Astrocyte (in vitro differentiated cells and primary cell): Measurements from ENCODE around the gene SLC36A1. TPM values are rescaled to one million over a fixed set of nuclear protein-coding genes. Genes with fewer than 3 reads are reported as not detected.

Experiments
- DNase-seq: peaks from one replicate; pipeline ENCODE4 v3.0.0-alpha.2; 2010; ENCODE audit warnings: low read depth
- FAIRE-seq: peaks from 2 replicates; lab custom pipeline; 2011; peaks lifted over from hg19 to GRCh38; lab: Jason Lieb, UNC
- H2AFZ ChIP-seq: 2 replicates; pipeline ENCODE4 v1.6.0; 2012; ENCODE audit warnings: low read depth, low read length, inconsistent platforms
- H3K27ac ChIP-seq: 2 replicates; pipeline ENCODE4 v1.5.1; 2011; ENCODE audit warnings: low read depth, low read length, inconsistent platforms
- H3K27me3 ChIP-seq: 2 replicates; pipeline ENCODE4 v1.6.0; 2011; ENCODE audit warnings: low read length, inconsistent platforms; ENCODE audit not compliant: insufficient read depth
- H3K36me3 ChIP-seq: 2 replicates; pipeline ENCODE4 v1.5.1; 2011; ENCODE audit warnings: low read length, inconsistent platforms; ENCODE audit not compliant: insufficient read depth
- H3K4me1 ChIP-seq: 2 replicates; pipeline ENCODE4 v1.5.1; 2011; ENCODE audit warnings: low read length, inconsistent platforms; ENCODE audit not compliant: insufficient read depth
- H3K4me2 ChIP-seq: 2 replicates; pipeline ENCODE4 v1.6.0; 2012; ENCODE audit warnings: low read length, inconsistent platforms
- H3K4me3 ChIP-seq: 2 replicates; pipeline ENCODE4 v1.5.1; 2011; ENCODE audit warnings: low read depth, mild to moderate bottlenecking, low read length, inconsistent platforms; ENCODE audit not compliant: insufficient read depth
- H3K79me2 ChIP-seq: 2 replicates; pipeline ENCODE4 v1.6.0; 2012; ENCODE audit warnings: mild to moderate bottlenecking, low read length, inconsistent platforms; ENCODE audit not compliant: insufficient read depth
- H3K9ac ChIP-seq: 2 replicates; pipeline ENCODE4 v1.6.0; 2012; ENCODE audit warnings: mild to moderate bottlenecking, low read length, inconsistent platforms
- H3K9me3 ChIP-seq: 2 replicates; pipeline ENCODE4 v1.5.1; 2012; ENCODE audit warnings: low read depth, mild to moderate bottlenecking, low read length, inconsistent platforms; ENCODE audit not compliant: insufficient read depth
- H4K20me1 ChIP-seq: 2 replicates; pipeline ENCODE4 v1.6.0; 2012; ENCODE audit warnings: low read length, inconsistent platforms; ENCODE audit not compliant: insufficient read depth
- H3K27ac Mint-ChIP-seq: one replicate; pipeline ENCODE4 v1.8.0; 2021; ENCODE audit warnings: mild to moderate bottlenecking, mixed read lengths; ENCODE audit not compliant: unreplicated experiment
- H3K27me3 Mint-ChIP-seq: one replicate; pipeline ENCODE4 v1.8.0; 2021; ENCODE audit warnings: low read depth, mixed read lengths; ENCODE audit not compliant: unreplicated experiment
- H3K36me3 Mint-ChIP-seq: one replicate; pipeline ENCODE4 v1.8.0; 2021; ENCODE audit warnings: low read depth, mixed read lengths; ENCODE audit not compliant: unreplicated experiment
- H3K4me1 Mint-ChIP-seq: one replicate; pipeline ENCODE4 v1.8.0; 2021; ENCODE audit warnings: low read depth, mixed read lengths; ENCODE audit not compliant: unreplicated experiment
- H3K4me3 Mint-ChIP-seq: one replicate; pipeline ENCODE4 v1.8.0; 2021; ENCODE audit warnings: mild to moderate bottlenecking, moderate library complexity, mixed read lengths; ENCODE audit not compliant: unreplicated experiment
- H3K9me3 Mint-ChIP-seq: one replicate; pipeline ENCODE4 v1.8.0; 2021; ENCODE audit warnings: mild to moderate bottlenecking, mixed read lengths; ENCODE audit not compliant: unreplicated experiment
- EZH2 ChIP-seq: IDR thresholded peaks from 2 replicates; pipeline ENCODE4 v1.6.1; 2012; ENCODE audit warnings: mild to moderate bottlenecking, low read length, inconsistent platforms; ENCODE audit not compliant: insufficient read depth
- total RNA-seq: library from RNA; stranded (reverse); gene quantifications from 2 replicates; pipeline ENCODE4 v1.2.1, GENCODE V29; 2021
- TF ChIP-seq, protein P1 (sequence below): IDR thresholded peaks from 2 replicates; pipeline ENCODE4 v1.5.1; 2011; ENCODE audit warnings: low read depth, mild to moderate bottlenecking, inconsistent platforms, low read length, moderate library complexity; ENCODE audit not compliant: insufficient read depth

Gene SLC36A1
- total RNA-seq, 1 donor from 2014 or later, result 6.4 TPM

DNA sequence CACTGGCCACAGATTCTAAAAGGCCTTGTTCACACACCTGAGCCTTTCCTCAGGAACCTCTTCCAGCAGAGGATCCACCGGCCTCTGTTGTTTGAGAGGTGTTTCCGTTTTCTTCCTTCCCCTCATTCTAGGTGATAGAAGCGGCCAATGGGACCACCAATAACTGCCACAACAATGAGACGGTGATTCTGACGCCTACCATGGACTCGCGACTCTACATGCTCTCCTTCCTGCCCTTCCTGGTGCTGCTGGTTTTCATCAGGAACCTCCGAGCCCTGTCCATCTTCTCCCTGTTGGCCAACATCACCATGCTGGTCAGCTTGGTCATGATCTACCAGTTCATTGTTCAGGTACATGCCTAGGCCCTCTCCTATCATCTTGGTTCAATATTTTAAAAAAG, 20.2 kb downstream of the SLC36A1 start:
- Mint-ChIP-seq H3K4me3 (no peak overlapping the region), H3K27me3 (no peaks in the 10 kb centered on the region), H3K4me1 (no peaks in the 10 kb centered on the region), H3K36me3 (peaks cover 17% of the 10 kb centered on the region), H3K9me3 (peaks cover 3% of the 10 kb centered on the region), H3K27ac (no peak overlapping the region)
- Histone ChIP-seq H3K4me3 (no peak overlapping the region), H3K36me3 (peaks cover 21% of the 10 kb centered on the region), H3K27ac (no peak overlapping the region), H3K79me2 (no peaks in the 10 kb centered on the region), H3K9me3 (no peaks in the 10 kb centered on the region), H3K27me3 (no peaks in the 10 kb centered on the region), H3K9ac (no peak overlapping the region), H4K20me1 (no peaks in the 10 kb centered on the region), H2AFZ (no peak overlapping the region), H3K4me1 (no peaks in the 10 kb centered on the region), H3K4me2 (no peak overlapping the region)
- DNase-seq, result no peak
- FAIRE-seq, result no peak
- TF ChIP-seq, protein P1, sequence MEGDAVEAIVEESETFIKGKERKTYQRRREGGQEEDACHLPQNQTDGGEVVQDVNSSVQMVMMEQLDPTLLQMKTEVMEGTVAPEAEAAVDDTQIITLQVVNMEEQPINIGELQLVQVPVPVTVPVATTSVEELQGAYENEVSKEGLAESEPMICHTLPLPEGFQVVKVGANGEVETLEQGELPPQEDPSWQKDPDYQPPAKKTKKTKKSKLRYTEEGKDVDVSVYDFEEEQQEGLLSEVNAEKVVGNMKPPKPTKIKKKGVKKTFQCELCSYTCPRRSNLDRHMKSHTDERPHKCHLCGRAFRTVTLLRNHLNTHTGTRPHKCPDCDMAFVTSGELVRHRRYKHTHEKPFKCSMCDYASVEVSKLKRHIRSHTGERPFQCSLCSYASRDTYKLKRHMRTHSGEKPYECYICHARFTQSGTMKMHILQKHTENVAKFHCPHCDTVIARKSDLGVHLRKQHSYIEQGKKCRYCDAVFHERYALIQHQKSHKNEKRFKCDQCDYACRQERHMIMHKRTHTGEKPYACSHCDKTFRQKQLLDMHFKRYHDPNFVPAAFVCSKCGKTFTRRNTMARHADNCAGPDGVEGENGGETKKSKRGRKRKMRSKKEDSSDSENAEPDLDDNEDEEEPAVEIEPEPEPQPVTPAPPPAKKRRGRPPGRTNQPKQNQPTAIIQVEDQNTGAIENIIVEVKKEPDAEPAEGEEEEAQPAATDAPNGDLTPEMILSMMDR, result no peak
- no peak for TF ChIP-seq EZH2

DNA sequence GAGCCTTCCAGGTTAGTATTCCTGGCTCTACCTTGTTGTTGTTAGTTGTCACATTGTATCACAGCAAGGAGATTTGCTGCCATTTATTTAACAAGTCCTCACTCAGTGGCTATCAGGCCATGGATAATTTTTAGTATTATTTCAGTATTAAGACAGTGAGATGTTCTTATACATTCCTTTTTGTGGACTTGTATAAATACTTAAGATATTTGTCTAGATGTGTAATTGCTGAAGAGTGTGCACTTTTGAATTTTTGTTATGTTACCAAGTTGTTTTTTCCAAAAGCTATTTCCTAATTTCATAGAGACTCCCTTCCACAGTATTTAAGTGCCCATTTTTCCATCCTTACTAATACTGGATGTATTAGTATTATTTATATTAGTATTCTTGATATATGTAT, 22.0 kb downstream of the SLC36A1 start:
- Histone ChIP-seq H3K9ac (no peak overlapping the region), H3K4me2 (no peak overlapping the region)

DNA sequence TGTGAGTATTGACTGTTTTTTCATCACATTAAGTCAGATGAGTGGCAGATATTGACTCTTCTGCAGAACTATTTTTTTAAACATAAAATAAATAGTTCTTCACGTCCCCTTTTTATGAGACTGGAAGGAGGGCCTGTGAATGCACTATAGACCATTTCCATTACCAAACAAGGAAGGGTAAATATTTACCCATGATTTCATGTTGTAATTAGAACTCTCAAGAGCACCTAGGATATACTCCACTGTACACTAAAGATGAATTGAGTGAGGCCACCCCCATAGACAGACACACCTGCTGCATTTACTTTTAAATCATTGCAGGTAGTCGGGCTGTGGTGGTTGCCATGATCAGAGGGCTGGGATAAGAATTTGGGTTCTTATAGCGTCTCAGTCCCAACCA, 22.6 kb downstream of the SLC36A1 start:
- no peak overlapping the region for H3K4me3 ChIP-seq

More for the DNA sequence above, 22.0 kb downstream of the SLC36A1 start:
- no peaks in the 10 kb centered on the region for H3K4me1 Mint-ChIP-seq
- peaks cover 15% of the 10 kb centered on the region for H3K36me3 ChIP-seq
- H3K27me3 Mint-ChIP-seq, result no peaks in the 10 kb centered on the region
- no peak overlapping the region for H3K27ac Mint-ChIP-seq
- H3K36me3 Mint-ChIP-seq, result peaks cover 22% of the 10 kb centered on the region
- no peak overlapping the region for H2AFZ ChIP-seq
- H3K4me3 ChIP-seq, result no peak overlapping the region
- no peaks in the 10 kb centered on the region for H3K9me3 ChIP-seq
- H3K4me1 ChIP-seq, result no peaks in the 10 kb centered on the region
- no peak overlapping the region for H3K27ac ChIP-seq
- H3K27me3 ChIP-seq, result no peaks in the 10 kb centered on the region
- peaks cover 3% of the 10 kb centered on the region for H3K9me3 Mint-ChIP-seq
- FAIRE-seq (no peak), DNase-seq (no peak)
- no peaks in the 10 kb centered on the region for H3K79me2 ChIP-seq
- no peak for TF ChIP-seq EZH2
- TF ChIP-seq, protein P1, result no peak
- no peak overlapping the region for H3K4me3 Mint-ChIP-seq
- H4K20me1 ChIP-seq, result no peaks in the 10 kb centered on the region

More for the DNA sequence above, 22.6 kb downstream of the SLC36A1 start:
- no peak for FAIRE-seq
- no peak overlapping the region for H3K4me3 Mint-ChIP-seq
- Histone ChIP-seq H2AFZ (no peak overlapping the region), H3K9me3 (no peaks in the 10 kb centered on the region), H3K9ac (no peak overlapping the region), H4K20me1 (no peaks in the 10 kb centered on the region), H3K27me3 (no peaks in the 10 kb centered on the region), H3K27ac (no peak overlapping the region), H3K79me2 (no peaks in the 10 kb centered on the region), H3K4me2 (no peak overlapping the region), H3K4me1 (no peaks in the 10 kb centered on the region), H3K36me3 (peaks cover 15% of the 10 kb centered on the region)
- no peak for TF ChIP-seq EZH2
- TF ChIP-seq, protein P1, result no peak
- DNase-seq, result no peak
- H3K27ac Mint-ChIP-seq, result no peak overlapping the region
- no peaks in the 10 kb centered on the region for H3K27me3 Mint-ChIP-seq
- peaks cover 22% of the 10 kb centered on the region for H3K36me3 Mint-ChIP-seq
- no peaks in the 10 kb centered on the region for H3K4me1 Mint-ChIP-seq
- peaks cover 3% of the 10 kb centered on the region for H3K9me3 Mint-ChIP-seq
